K562 (cell line): ENCODE data around the gene ARFGEF2. TPM values are rescaled to one million over a fixed set of nuclear protein-coding genes. Genes with fewer than 3 reads are reported as not detected.

Source experiments
- ATAC-seq: fragments of 200-7000 bp; cut with Tn5 transposase; 3 replicates; pipeline ENCODE4 v1.9.1; 2020; ENCODE audit warnings: moderate library complexity
- BruUV-seq: library from RNA; stranded (reverse); fragments of 400-500 nt; replicated peaks from 2 replicates; lab custom pipeline; 2021; lab: Mats Ljungman, UMichigan
- CTCF ChIA-PET: fragments of 300-600 bp; formaldehyde crosslinking; extraction: SDS; loops from one replicate; lab custom pipeline; 2021; ENCODE audit warnings: low intra/inter-chr PET ratio; lab: Yijun Ruan, JAX
- POLR2A ChIA-PET: fragments of 300-600, 350-650 bp; sonication (Branson Sonifier 250); formaldehyde crosslinking; extraction: SDS; loops from one replicate; lab custom pipeline; 2021; ENCODE audit warnings: antibody characterized with exemption, inconsistent platforms; lab: Yijun Ruan, JAX
- DNase-seq, 4 experiments: peaks; one replicate each; pipeline versions ENCODE4 v3.0.0 to v3.0.0-alpha.2; 2011 to 2018; ENCODE audit warnings: low spot score in 3 of 4, mixed read lengths in 3 of 4; ENCODE audit errors: extremely low read depth in 1 of 4
- FAIRE-seq: peaks from 2 replicates; lab custom pipeline; 2011; peaks lifted over from hg19 to GRCh38; lab: Jason Lieb, UNC
- H2AFZ ChIP-seq: 2 replicates; pipeline ENCODE4 v1.6.0; 2011; ENCODE audit warnings: low read depth, low read length, control low read depth, inconsistent platforms
- H3K27ac ChIP-seq: fragments of 200-600 bp; 3 replicates; pipeline ENCODE4 v1.8.0; 2011; ENCODE audit warnings: low read depth, mild to moderate bottlenecking, control low read depth, inconsistent platforms, low read length, moderate library complexity, mixed read lengths; ENCODE audit errors: extremely low read depth
- H3K27me3 ChIP-seq, 2 experiments: fragments of 300-600 bp in 1 of 2; 2 replicates in 1 of 2; 3 replicates in 1 of 2; pipeline versions ENCODE4 v1.6.0 to v1.8.0; 2011; ENCODE audit warnings: inconsistent platforms in 2 of 2, low read length in 2 of 2, mild to moderate bottlenecking in 1 of 2, mixed read lengths in 1 of 2, moderate library complexity in 1 of 2; ENCODE audit not compliant: control insufficient read depth in 2 of 2, insufficient read depth in 2 of 2
- H3K36me3 ChIP-seq: fragments of 300-600 bp; 3 replicates; pipeline ENCODE4 v1.8.0; 2011; ENCODE audit warnings: mild to moderate bottlenecking, low read length, inconsistent platforms; ENCODE audit not compliant: control insufficient read depth, insufficient read depth
- H3K4me1 ChIP-seq, 2 experiments: fragments of 200-600 bp in 1 of 2; replicated peaks in 1 of 2; 2 replicates in 1 of 2; 3 replicates in 1 of 2; pipeline versions ENCODE4 v1.5.1 to v1.8.0; 2011; ENCODE audit warnings: inconsistent platforms in 2 of 2, low read length in 2 of 2, mild to moderate bottlenecking in 1 of 2, mixed read lengths in 1 of 2, moderate library complexity in 1 of 2; ENCODE audit not compliant: control insufficient read depth in 2 of 2, insufficient read depth in 2 of 2
- H3K4me2 ChIP-seq: 2 replicates; pipeline ENCODE4 v1.6.1; 2011; ENCODE audit warnings: low read length, control low read depth, inconsistent platforms, mixed read lengths; ENCODE audit not compliant: insufficient read depth
- H3K4me3 ChIP-seq: fragments of 200-600 bp; sonication (generic), shearing (Covaris generic); 2 replicates; pipeline ENCODE4 v1.5.1; 2016; ENCODE audit warnings: control low read depth, inconsistent platforms
- H3K79me2 ChIP-seq: fragments of 200-600 bp; 3 replicates; pipeline ENCODE4 v1.8.0; 2011; ENCODE audit warnings: low read length, inconsistent platforms; ENCODE audit not compliant: control insufficient read depth, insufficient read depth
- H3K9ac ChIP-seq, 2 experiments: 2 replicates each; pipeline versions ENCODE4 v1.6.0 to v1.6.1; 2011; ENCODE audit warnings: low read depth in 2 of 2, low read length in 2 of 2, control low read depth in 1 of 2, inconsistent platforms in 1 of 2, mild to moderate bottlenecking in 1 of 2, mixed read lengths in 1 of 2; ENCODE audit not compliant: insufficient read depth in 1 of 2
- H3K9me1 ChIP-seq: one replicate; pipeline ENCODE4 v1.6.0; 2011; ENCODE audit warnings: inconsistent platforms, mild to moderate bottlenecking, low read length, moderate library complexity; ENCODE audit not compliant: control insufficient read depth, insufficient read depth
- H3K9me3 ChIP-seq: replicated peaks from 2 replicates; pipeline ENCODE4 v1.5.1; 2011; ENCODE audit warnings: low read depth, low read length, inconsistent platforms; ENCODE audit not compliant: control insufficient read depth, insufficient read depth
- H4K20me1 ChIP-seq: replicated peaks from 2 replicates; pipeline ENCODE4 v1.6.1; 2011; ENCODE audit warnings: low read length, inconsistent platforms, mixed read lengths; ENCODE audit not compliant: control insufficient read depth, insufficient read depth
- ARID1B ChIP-seq: fragments of 450-650 bp; IDR thresholded peaks from 2 replicates; pipeline ENCODE4 v1.6.1; 2016; ENCODE audit warnings: antibody characterized with exemption, mild to moderate bottlenecking, inconsistent platforms
- CEBPB ChIP-seq: fragments of 450-650 bp; IDR thresholded peaks from 2 replicates; pipeline ENCODE4 v1.6.1; 2016; ENCODE audit warnings: missing genetic modification characterization, missing compliant biosample characterization
- ESRRB ChIP-seq: fragments of 250-450 bp; sonication (Bioruptor Pico); IDR thresholded peaks from 2 replicates; pipeline ENCODE4 v1.5.0; 2020; ENCODE audit warnings: mild to moderate bottlenecking, moderate library complexity, borderline replicate concordance
- MLLT1 ChIP-seq, 2 experiments: fragments of 450-650 bp; IDR thresholded peaks; 2 replicates each; pipeline ENCODE4 v1.6.1; 2016
- NFE2 ChIP-seq: IDR thresholded peaks from 2 replicates; pipeline ENCODE4 v1.6.1; 2014; ENCODE audit warnings: antibody characterized with exemption, low read depth
- POLR2B ChIP-seq: fragments of 450-650 bp; IDR thresholded peaks from 2 replicates; pipeline ENCODE4 v1.6.1; 2018; ENCODE audit warnings: low read depth; ENCODE audit not compliant: partially characterized antibody
- SP1 ChIP-seq: sonication (generic); formaldehyde crosslinking; IDR thresholded peaks from 2 replicates; pipeline ENCODE4 v1.8.1; 2022; ENCODE audit warnings: mild to moderate bottlenecking, missing genetic modification reagents
- TAL1 ChIP-seq: fragments of 450-650 bp; IDR thresholded peaks from 2 replicates; pipeline ENCODE4 v1.6.1; 2016; ENCODE audit warnings: mild to moderate bottlenecking
- TBL1XR1 ChIP-seq, 2 experiments: IDR thresholded peaks; 2 replicates each; pipeline ENCODE4 v1.6.1; 2012; ENCODE audit warnings: improper control_type of control experiment in 2 of 2, low read length in 2 of 2, mild to moderate bottlenecking in 1 of 2
- ZBTB11 ChIP-seq, 3 experiments: fragments of 200-800 bp in 1 of 3; fragments of 250-450 bp in 1 of 3; fragments of 450-650 bp in 1 of 3; sonication (Bioruptor Pico) in 1 of 3; sonication (Bioruptor generic) in 1 of 3; formaldehyde crosslinking in 1 of 3; IDR thresholded peaks; 2 replicates each; pipeline versions ENCODE4 v1.6.1 to v1.8.0; 2016 to 2022; ENCODE audit warnings: mild to moderate bottlenecking in 2 of 3, missing genetic modification characterization in 2 of 3, missing compliant biosample characterization in 1 of 3, moderate library complexity in 1 of 3
- ZC3H11A ChIP-seq: IDR thresholded peaks from 2 replicates; pipeline ENCODE4 v1.6.1; 2012; ENCODE audit warnings: low read depth, low read length, improper control_type of control experiment
- ZFP91 ChIP-seq: sonication (generic); formaldehyde crosslinking; IDR thresholded peaks from 2 replicates; pipeline ENCODE4 v1.8.0; 2022; ENCODE audit warnings: mild to moderate bottlenecking, missing genetic modification reagents
- ZNF133 ChIP-seq: fragments of 250-450 bp; sonication (Bioruptor Pico); IDR thresholded peaks from 2 replicates; pipeline ENCODE4 v1.4.0; 2020; ENCODE audit warnings: mild to moderate bottlenecking
- ZNF436 ChIP-seq: fragments of 250-450, 450-650 bp; sonication (Bioruptor Pico); formaldehyde crosslinking; IDR thresholded peaks from 2 replicates; pipeline ENCODE4 v1.7.0; 2020; ENCODE audit warnings: mild to moderate bottlenecking
- ZNF707 ChIP-seq: fragments of 250-450 bp; sonication (Bioruptor Pico); conservative IDR thresholded peaks from 2 replicates; pipeline ENCODE4 v1.8.0; 2022; ENCODE audit warnings: inconsistent platforms, mild to moderate bottlenecking, moderate library complexity
- ZNF766 ChIP-seq: fragments of 200-800 bp; sonication (Bioruptor generic); conservative IDR thresholded peaks from 2 replicates; pipeline ENCODE4 v1.6.1; 2016; ENCODE audit warnings: missing genetic modification characterization, missing compliant biosample characterization
- WGBS: fragments of 100-300 bp; shearing (Covaris generic); methylation state at CpG from one replicate; pipeline ENCODE4 v1.1.6; 2016; ENCODE audit warnings: low coverage, mixed read lengths; ENCODE audit not compliant: insufficient coverage; ENCODE audit errors: missing lambda C conversion rate; 5-methylcytosine and 5-hydroxymethylcytosine counted together
- in situ Hi-C: fragments of 300-500 bp; cut with MboI; formaldehyde crosslinking; loops from 4 replicates; pipeline ENCODE4 v1.15.0; 2018; ENCODE audit warnings: inconsistent platforms, mixed read lengths
- intact Hi-C: fragments of 100-400 bp; cut with micrococcal nuclease; formaldehyde crosslinking; loops from 2 replicates; pipeline ENCODE4 v1.14.2; 2022
- polyA plus RNA-seq, 8 experiments: library from polyadenylated mRNA; depleted of rRNA in 4 of 8; stranded (reverse) in 5 of 8; unstranded in 3 of 8; fragments of >200 nt; fragmentation: Nextera tagmentation in 2 of 8; fragmentation: Illumina TruSeq in 1 of 8; extraction: Ambion mirVana in 2 of 8; extraction: Trizol in 1 of 8; gene quantifications; 2 replicates each; pipeline versions ENCODE4 v1.2.1 to v1.2.3, GENCODE V29; 2011 to 2014; ENCODE audit warnings: inconsistent platforms in 1 of 8, missing spikeins in 1 of 8
- total RNA-seq, 7 experiments: library from RNA; depleted of rRNA in 6 of 7; stranded (reverse); fragments of >200 nt in 6 of 7; fragmentation: Illumina TruSeq in 2 of 7; extraction: Trizol in 2 of 7; gene quantifications; 2 replicates each; pipeline versions ENCODE4 v1.2.1 to v1.2.3, GENCODE V29; 2011 to 2021; ENCODE audit warnings: low replicate concordance in 1 of 7

The ARFGEF2 gene
- total and polyA plus RNA-seq, 9 of the 15 experiments (the other 6 are each of a cell fraction or from before 2014, with no cell fraction given) = 4.2 to 18.8 (median 13.7) TPM

- CTCF ChIA-PET = no interaction called here
- no peak overlapping the region for H2AFZ ChIP-seq
- TF ChIP-seq ESRRB (CRISPR knock-in tag) = no peak
- no peak for TF ChIP-seq ZNF707 (CRISPR knock-in tag)
- no peak for TF ChIP-seq POLR2B
- no peak for TF ChIP-seq ARID1B
- TF ChIP-seq ZFP91 (CRISPR knock-in tag) = no peak
- TF ChIP-seq NFE2 = no peak
- TF ChIP-seq CEBPB (tag) = no peak
- TF ChIP-seq ZNF133 (CRISPR knock-in tag) = no peak
- no peak for TF ChIP-seq TBL1XR1 (IDR thresholded peaks at IDR 0.05; ENCODE audit: low read length in 2 of 2)
- no peak for TF ChIP-seq ZNF766
- TF ChIP-seq MLLT1 (IDR thresholded peaks at IDR 0.05) = no peak
- no peak for TF ChIP-seq ZC3H11A
- no peak for TF ChIP-seq ZBTB11 (CRISPR knock-in tag; IDR thresholded peaks at IDR 0.05)
- no peak for TF ChIP-seq ZNF436
- no peak for TF ChIP-seq SP1 (CRISPR knock-in tag)
- no peak for TF ChIP-seq TAL1
Measured at GRCh38 chr20:49039854-49040253, 118.3 kb downstream of the ARFGEF2 start.

More at GRCh38 chr20:49039854-49040253, 118.3 kb downstream of the ARFGEF2 start:
- BruUV-seq = no TSS peak
- Histone ChIP-seq H3K9me1 (peaks cover 2% of the 10 kb centered on the region), H4K20me1 (peaks cover 10% of the 10 kb centered on the region; the same call in 1 of the 2 replicates), H3K9ac (no peak overlapping the region), H3K4me3 (no peak overlapping the region), H3K4me2 (no peak overlapping the region), H3K4me1 (peaks cover 6 to 15% of the 10 kb centered on the region in 2 experiments; a peak in 4 of 5 replicates), H3K27ac (no peak overlapping the region), H3K27me3 (no peaks in the 10 kb centered on the region), H3K36me3 (peaks cover 5% of the 10 kb centered on the region; the same call in 1 of the 3 replicates), H3K9me3 (no peaks in the 10 kb centered on the region), H3K79me2 (no peaks in the 10 kb centered on the region)
- ATAC-seq = no peak
- WGBS = 77% methylated on average over 5 of the region's 5 CpGs
- in situ Hi-C loops = no loop called here
- intact Hi-C loops = no loop called here
- POLR2A ChIA-PET = no interaction called here
- DNase-seq = no peak
- no peak for FAIRE-seq
